GM12873 (cell line): ENCODE results near the gene CCL26.

Experiments used
- CTCF ChIP-seq: IDR thresholded peaks from 2 replicates; pipeline ENCODE4 v1.5.1; 2012; ENCODE audit warnings: low read depth, mild to moderate bottlenecking, moderate library complexity, low read length, control low read depth; ENCODE audit not compliant: insufficient read depth; ENCODE audit errors: missing control alignments

Gene CCL26

DNA sequence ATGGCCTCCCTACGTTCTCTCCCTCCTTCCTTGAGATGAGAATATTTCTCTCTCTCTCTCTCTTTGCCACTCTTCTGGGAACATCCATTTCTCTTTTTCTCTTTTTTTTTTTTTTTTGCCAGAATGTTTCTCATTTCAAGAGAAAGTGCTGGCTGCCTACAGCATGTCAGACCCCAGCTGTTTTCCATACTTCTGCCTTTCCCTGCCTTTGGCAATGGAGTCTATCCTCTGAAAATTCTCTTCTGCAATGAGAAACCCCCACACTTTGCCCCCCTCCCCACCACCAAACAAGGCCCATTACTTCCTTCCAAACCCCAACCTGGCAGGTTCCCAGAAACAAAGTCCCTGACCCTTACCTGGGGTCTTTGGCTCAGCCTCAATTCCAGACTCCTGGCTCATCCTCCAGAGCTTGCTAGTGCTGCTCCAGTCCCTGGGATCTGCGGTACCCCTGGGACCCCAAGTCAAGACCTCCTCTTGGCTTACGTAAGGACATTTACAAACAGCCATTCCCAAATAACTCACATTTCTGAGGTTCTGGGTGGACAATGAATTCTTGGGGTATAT, 17.4 kb upstream of the CCL26 start:
- no peak for TF ChIP-seq CTCF

DNA sequence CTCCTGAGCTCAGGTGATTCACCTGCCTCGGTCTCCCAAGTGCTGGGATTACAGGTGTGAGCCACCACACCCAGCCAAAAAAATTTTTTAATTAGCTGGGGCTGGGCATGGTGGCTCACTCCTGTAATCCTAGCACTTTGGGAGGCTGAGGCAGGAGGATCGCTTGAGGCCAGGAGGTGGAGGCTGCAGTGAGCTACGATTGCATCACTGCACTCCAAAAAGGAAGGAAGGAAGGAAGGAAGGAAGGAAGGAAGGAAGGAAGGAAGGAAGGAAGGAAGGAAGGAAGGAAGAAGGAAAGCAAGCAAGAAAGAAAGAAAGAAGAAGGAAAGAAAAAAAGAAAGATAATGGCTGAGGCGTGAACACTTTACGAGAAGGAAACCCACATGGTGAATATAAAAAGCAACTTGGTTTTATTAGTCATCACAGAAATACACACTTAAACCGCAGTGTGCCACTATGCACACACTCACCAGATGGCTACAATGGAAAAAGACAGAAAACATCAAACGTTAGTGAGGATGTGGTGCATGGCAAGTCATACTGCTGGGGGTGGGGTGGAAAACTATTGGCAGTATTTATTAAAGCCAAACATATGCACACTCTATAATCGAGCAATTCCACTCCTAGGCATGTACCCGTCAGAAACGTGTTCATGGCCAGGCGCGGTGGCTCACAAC, 4.4 kb upstream of the CCL26 start:
- TF ChIP-seq CTCF: no peak

- no peak for TF ChIP-seq CTCF
These were observed 787 bp downstream of the CCL26 start for GRCh38 chr7:75771224-75771623.

DNA sequence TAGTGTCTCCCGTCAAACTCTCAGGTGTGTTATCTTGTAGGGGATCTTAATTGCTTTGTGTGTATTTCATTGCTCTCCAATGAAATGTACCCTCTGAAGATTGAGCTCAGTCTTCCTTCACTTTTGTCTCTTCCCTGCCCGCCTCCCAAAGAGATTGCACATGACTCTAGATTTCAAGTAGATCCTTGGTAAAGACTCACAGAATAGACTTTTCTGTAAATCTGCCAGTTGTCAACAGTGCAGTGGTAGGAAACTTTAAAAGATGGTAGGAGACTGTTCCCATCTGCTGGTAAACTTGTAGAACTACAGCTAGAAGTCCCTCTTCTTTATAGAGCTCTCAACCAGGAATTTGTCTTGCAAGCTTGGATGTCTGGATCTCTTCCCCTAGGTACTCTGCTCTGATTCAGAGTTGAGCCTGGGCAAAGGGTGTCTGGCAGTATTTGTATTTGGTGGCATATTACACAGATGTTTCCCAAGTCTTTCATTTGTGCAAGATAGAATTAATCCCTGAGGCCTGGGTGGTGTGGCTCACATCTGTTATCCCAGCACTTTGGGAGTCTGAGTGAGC, 9.6 kb downstream of the CCL26 start:
- TF ChIP-seq CTCF: peak; percentile 80

- no peak for TF ChIP-seq CTCF
These were observed 13.5 kb downstream of the CCL26 start for GRCh38 chr7:75758491-75758890.

DNA sequence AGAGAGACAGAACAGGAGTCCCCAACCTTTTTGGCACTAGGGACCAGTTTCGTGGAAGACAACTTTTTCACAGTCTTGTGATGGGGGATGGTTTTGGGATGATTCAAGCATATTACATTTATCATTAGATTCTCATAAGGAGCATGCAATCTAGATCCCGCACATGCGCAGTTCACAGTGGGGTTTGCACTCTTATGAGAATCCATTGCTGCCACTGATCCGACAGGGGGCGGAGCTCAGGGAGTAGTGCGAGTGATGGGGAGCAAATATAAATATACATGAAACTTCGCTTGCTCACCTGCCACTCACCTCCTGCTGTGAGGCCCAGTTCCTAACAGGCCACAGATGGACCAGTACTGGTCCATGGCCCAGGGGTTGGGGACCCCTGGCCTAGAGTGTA, 14.2 kb downstream of the CCL26 start:
- no peak for TF ChIP-seq CTCF

DNA sequence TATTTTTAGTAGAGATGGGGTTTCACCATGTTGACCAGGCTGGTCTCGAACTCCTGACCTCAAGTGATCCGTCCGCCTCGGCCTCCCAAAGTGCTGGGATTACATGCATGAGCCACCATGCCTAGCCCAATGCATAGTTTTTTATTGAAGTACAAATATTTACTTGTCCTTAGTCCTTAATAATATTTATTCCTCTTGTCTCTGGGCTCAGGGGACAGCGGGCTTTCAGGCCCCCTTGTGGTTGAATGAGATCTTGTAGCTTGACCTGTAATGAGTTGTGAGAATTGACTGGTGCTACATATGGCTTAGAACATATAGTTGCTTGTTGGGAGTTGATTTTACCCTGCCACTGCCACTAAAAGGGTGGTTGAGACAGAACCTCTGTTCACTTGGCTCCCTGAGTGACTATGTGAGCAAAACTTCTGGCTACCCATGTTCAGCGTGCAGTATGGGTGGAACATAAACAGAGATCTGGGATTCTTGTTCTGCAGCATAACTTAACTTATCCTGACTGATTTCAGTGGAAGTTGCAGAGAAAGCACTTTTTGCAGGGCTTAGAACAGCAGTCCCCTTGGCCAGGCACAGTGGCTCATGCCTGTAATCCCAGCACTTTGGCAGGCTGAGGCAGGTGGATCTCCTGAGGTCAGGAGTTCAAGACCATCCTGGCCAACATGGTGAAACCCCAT, 14.9 kb downstream of the CCL26 start:
- TF ChIP-seq CTCF: peak; percentile 49
